Aorta (tissue), 5 donors: Measurements from ENCODE around the gene ARHGEF18. TPM values are rescaled to one million over a fixed set of nuclear protein-coding genes. Genes with fewer than 3 reads are reported as not detected.

Experiments used
- ATAC-seq: fragments of 200-7000 bp; cut with Tn5 transposase; one replicate; pipeline ENCODE4 v1.9.1; 2022; ENCODE audit warnings: moderate library complexity; ENCODE audit not compliant: low FRiP score
- DNase-seq, 2 donors: peaks; one replicate each; pipeline ENCODE4 v3.0.0-alpha.2; 2020
- H3K27ac ChIP-seq, 2 donors: one replicate each; pipeline ENCODE4 v1.5.1; 2013; ENCODE audit warnings: low read length in 2 of 2, mild to moderate bottlenecking in 2 of 2, moderate library complexity in 2 of 2, control low read depth in 1 of 2, inconsistent platforms in 1 of 2, low read depth in 1 of 2
- H3K27me3 ChIP-seq, 2 donors: one replicate each; pipeline ENCODE4 v1.6.1; 2013; ENCODE audit warnings: control low read depth in 1 of 2, low read length in 1 of 2, mild to moderate bottlenecking in 1 of 2, moderate library complexity in 1 of 2; ENCODE audit not compliant: insufficient read depth in 2 of 2, control insufficient read depth in 1 of 2
- H3K36me3 ChIP-seq, 2 donors: one replicate each; pipeline ENCODE4 v1.6.1; 2013; ENCODE audit warnings: control low read depth in 1 of 2, low read length in 1 of 2, mild to moderate bottlenecking in 1 of 2; ENCODE audit not compliant: insufficient read depth in 2 of 2, control insufficient read depth in 1 of 2
- H3K4me1 ChIP-seq, 2 donors: one replicate each; pipeline ENCODE4 v1.6.1; 2013; ENCODE audit warnings: low read length in 2 of 2, control low read depth in 1 of 2, mild to moderate bottlenecking in 1 of 2, moderate library complexity in 1 of 2; ENCODE audit not compliant: insufficient read depth in 2 of 2, control insufficient read depth in 1 of 2
- H3K4me3 ChIP-seq, 2 donors: one replicate each; pipeline ENCODE4 v1.5.1; 2013; ENCODE audit warnings: low read length in 2 of 2, control low read depth in 1 of 2, mild to moderate bottlenecking in 1 of 2
- H3K9me3 ChIP-seq: one replicate; pipeline ENCODE4 v1.6.1; 2013; ENCODE audit warnings: mild to moderate bottlenecking, low read length; ENCODE audit not compliant: control insufficient read depth
- WGBS, 2 donors: extraction: QIAGEN DNeasy Blood & Tissue Kit; methylation state at CpG; one replicate each; pipeline ENCODE4 v1.1.7; 2013; 5-methylcytosine and 5-hydroxymethylcytosine counted together
- intact Hi-C, 2 donors: fragments of 100-400 bp; cut with DNase I; formaldehyde crosslinking; loops; one replicate each; pipeline versions ENCODE4 v1.14.2 to v1.15.0; 2022
- polyA plus RNA-seq, 2 donors: library from polyadenylated mRNA; stranded (reverse); fragments of 200-250 nt; gene quantifications; one replicate each; pipeline ENCODE4 v1.2.3, GENCODE V29; 2013
- total RNA-seq, 2 donors: library from RNA; stranded (reverse); fragmentation: NEBNext Ultra II Directional; extraction: Animal tissue kit (Norgen Biotek cat#: 25700); gene quantifications; one replicate each; pipeline ENCODE4 v1.2.1, GENCODE V29; 2021
- donor health status: healthy with polysubstance abuse.
- donor health status: Bipolar disorder and iron deficiency.
- donor health status: DM: no; HTN: no; CAD: no.
- donor health status: DM: no; HTN: no; CAD: no.
- donor health status: DM: yes; HTN: yes; CAD: no.

The ARHGEF18 gene
- total and polyA plus RNA-seq, 4 donors = 8.3 to 23.1 (median 16.3) TPM

GRCh38 chr19:7385062-7385461, 36.3 kb downstream of the ARHGEF18 start:
- no peak overlapping the region for H3K27ac ChIP-seq
- 93 to 95% methylated on average over 5 of the region's 5 CpGs for WGBS, 2 donors
- no peak for DNase-seq
- H3K4me1 ChIP-seq = no peaks in the 10 kb centered on the region
- ATAC-seq = no peak
- intact Hi-C loops = no loop called here
- H3K27me3 ChIP-seq = no peaks in the 10 kb centered on the region
- H3K4me3 ChIP-seq = no peak overlapping the region
- H3K36me3 ChIP-seq = no peaks in the 10 kb centered on the region
- H3K9me3 ChIP-seq = no peaks in the 10 kb centered on the region

GRCh38 chr19:7386308-7386707, 37.6 kb downstream of the ARHGEF18 start:
- ATAC-seq (no peak), DNase-seq (no peak)
- H3K4me1 ChIP-seq = no peaks in the 10 kb centered on the region
- H3K27ac ChIP-seq = no peak overlapping the region
- no peaks in the 10 kb centered on the region for H3K36me3 ChIP-seq
- H3K27me3 ChIP-seq = no peaks in the 10 kb centered on the region
- intact Hi-C loops = no loop called here
- H3K4me3 ChIP-seq = no peak overlapping the region
- 59 to 62% methylated on average over 9 of the region's 9 CpGs for WGBS, 2 donors
- no peaks in the 10 kb centered on the region for H3K9me3 ChIP-seq

GRCh38 chr19:7386769-7387168, 38.0 kb downstream of the ARHGEF18 start:
- ATAC-seq = no peak
- DNase-seq = no peak
- no peaks in the 10 kb centered on the region for H3K9me3 ChIP-seq
- no peaks in the 10 kb centered on the region for H3K4me1 ChIP-seq
- no peak overlapping the region for H3K4me3 ChIP-seq
- H3K36me3 ChIP-seq = no peaks in the 10 kb centered on the region
- intact Hi-C loops = no loop called here
- 87 to 92% methylated on average over 8 of the region's 8 CpGs for WGBS, 2 donors
- no peaks in the 10 kb centered on the region for H3K27me3 ChIP-seq
- no peak overlapping the region for H3K27ac ChIP-seq

GRCh38 chr19:7391218-7391670, 42.5 kb downstream of the ARHGEF18 start:
- no peak overlapping the region for H3K27ac ChIP-seq

GRCh38 chr19:7393459-7393858, 44.7 kb downstream of the ARHGEF18 start:
- WGBS, 2 donors = 59 to 61% methylated on average over 2 of the region's 2 CpGs
- H3K36me3 ChIP-seq = no peaks in the 10 kb centered on the region
- peaks cover 0 to 4% of the 10 kb centered on the region in 2 donors for H3K4me1 ChIP-seq
- intact Hi-C loops = loop anchor here in 1 of 2 donors (10.0 kb wide), 1 partner anchor 141 kb away; the partner anchor contains the start of gene PNPLA6
- no peaks in the 10 kb centered on the region for H3K27me3 ChIP-seq
- DNase-seq (no peak), ATAC-seq (no peak)
- H3K4me3 ChIP-seq = no peak overlapping the region
- no peaks in the 10 kb centered on the region for H3K9me3 ChIP-seq
- H3K27ac ChIP-seq = no peak overlapping the region

More at GRCh38 chr19:7391218-7391670, 42.5 kb downstream of the ARHGEF18 start:
- Histone ChIP-seq H3K4me1 (peaks cover 0 to 4% of the 10 kb centered on the region in 2 donors), H3K4me3 (no peak overlapping the region), H3K36me3 (no peaks in the 10 kb centered on the region), H3K9me3 (no peaks in the 10 kb centered on the region), H3K27me3 (no peaks in the 10 kb centered on the region)
- DNase-seq (no peak), ATAC-seq (no peak)
- 86 to 88% methylated on average over 14 of the region's 14 CpGs for WGBS, 2 donors
- intact Hi-C loops = loop anchor here in 1 of 2 donors (10.0 kb wide), 1 partner anchor 144 kb away; the partner anchor contains the start of gene PNPLA6

- Histone ChIP-seq H3K9me3 (no peaks in the 10 kb centered on the region), H3K27ac (no peak overlapping the region), H3K27me3 (no peaks in the 10 kb centered on the region), H3K36me3 (no peaks in the 10 kb centered on the region), H3K4me3 (peak overlapping the region; percentile 58 to 88), H3K4me1 (peaks cover 0 to 4% of the 10 kb centered on the region in 2 donors)
- 12 to 14% methylated on average over 13 of the region's 13 CpGs for WGBS, 2 donors
- ATAC-seq (peak; percentile 8), DNase-seq (no peak)
- intact Hi-C loops = loop anchor here in 1 of 2 donors (10.0 kb wide), 1 partner anchor 141 kb away; the partner anchor contains the start of gene PNPLA6
These were observed 45.4 kb downstream of the ARHGEF18 start for GRCh38 chr19:7393939-7394730.

GRCh38 chr19:7394731-7395359, 46.1 kb downstream of the ARHGEF18 start:
- peaks cover 0 to 4% of the 10 kb centered on the region in 2 donors for H3K4me1 ChIP-seq
- ATAC-seq (peak; percentile 97), DNase-seq (peak; percentile 93 to 97)
- no peaks in the 10 kb centered on the region for H3K27me3 ChIP-seq
- peak overlapping the region; percentile 76 to 88 for H3K4me3 ChIP-seq
- no peak overlapping the region for H3K27ac ChIP-seq
- intact Hi-C loops = loop anchor here (5.0 to 10.0 kb wide), 2 partner anchors 140 to 142 kb away; partner anchors contain the start of gene PNPLA6 (in 2 of the 2)
- H3K9me3 ChIP-seq = no peaks in the 10 kb centered on the region
- no peaks in the 10 kb centered on the region for H3K36me3 ChIP-seq
- 0 to 2% methylated on average over 44 to 61 of the region's 61 CpGs for WGBS, 2 donors

- Histone ChIP-seq H3K27ac (no peak overlapping the region), H3K36me3 (no peaks in the 10 kb centered on the region), H3K4me1 (peaks cover 0 to 4% of the 10 kb centered on the region in 2 donors), H3K4me3 (peak overlapping the region; percentile 76 to 88), H3K27me3 (no peaks in the 10 kb centered on the region), H3K9me3 (no peaks in the 10 kb centered on the region)
- DNase-seq = no peak
- intact Hi-C loops = loop anchor here (5.0 to 10.0 kb wide), 2 partner anchors 139 to 142 kb away; partner anchors contain the start of gene PNPLA6 (in 2 of the 2)
- WGBS, 2 donors = 2 to 3% methylated on average over 26 to 28 of the region's 28 CpGs
- peak; percentile 40 for ATAC-seq
These were observed 46.8 kb downstream of the ARHGEF18 start for GRCh38 chr19:7395360-7396066.
